Smooth muscle cell (in vitro differentiated cells): Measurements from ENCODE around the gene CCP110. TPM values are rescaled to one million over a fixed set of nuclear protein-coding genes. Genes with fewer than 3 reads are reported as not detected.

Experiments
- DNase-seq: peaks from one replicate; lab custom pipeline; 2025; ENCODE audit not compliant: unreplicated experiment; lab: John Stamatoyannopoulos, UW
- H2AFZ ChIP-seq: fragments of 200-600 bp; sonication (generic); 2 replicates; pipeline ENCODE4 v1.6.0; 2016; ENCODE audit warnings: antibody characterized with exemption, low read depth, mild to moderate bottlenecking
- H3F3A ChIP-seq: fragments of 200-600 bp; sonication (generic); 2 replicates; pipeline ENCODE4 v1.6.0; 2017; ENCODE audit warnings: antibody characterized with exemption, low read depth
- H3K27ac ChIP-seq: fragments of 200-600 bp; sonication (generic); 2 replicates; pipeline ENCODE4 v1.5.1; 2016; ENCODE audit warnings: low read depth, mild to moderate bottlenecking
- H3K27me3 ChIP-seq: fragments of 200-600 bp; sonication (generic); 2 replicates; pipeline ENCODE4 v1.6.1; 2016; ENCODE audit warnings: low read depth, mild to moderate bottlenecking
- H3K36me3 ChIP-seq: fragments of 200-600 bp; sonication (generic); 2 replicates; pipeline ENCODE4 v1.5.1; 2016; ENCODE audit warnings: low read depth
- H3K4me1 ChIP-seq: fragments of 200-600 bp; sonication (generic); 2 replicates; pipeline ENCODE4 v1.5.1; 2016; ENCODE audit warnings: low read depth
- H3K4me2 ChIP-seq: fragments of 200-600 bp; sonication (generic); 2 replicates; pipeline ENCODE4 v1.6.0; 2016; ENCODE audit warnings: mild to moderate bottlenecking
- H3K4me3 ChIP-seq: fragments of 200-600 bp; sonication (generic); 2 replicates; pipeline ENCODE4 v1.5.1; 2016; ENCODE audit warnings: mild to moderate bottlenecking
- H3K79me2 ChIP-seq: fragments of 200-600 bp; sonication (generic); 2 replicates; pipeline ENCODE4 v1.6.0; 2016; ENCODE audit warnings: low read depth, mild to moderate bottlenecking
- H3K9ac ChIP-seq: fragments of 200-600 bp; sonication (generic); 2 replicates; pipeline ENCODE4 v1.6.0; 2016; ENCODE audit warnings: low read depth
- H3K9me3 ChIP-seq: fragments of 200-600 bp; sonication (generic); replicated peaks from 2 replicates; pipeline ENCODE4 v1.5.1; 2016; ENCODE audit warnings: low read depth
- H4K20me1 ChIP-seq: fragments of 200-600 bp; sonication (generic); 2 replicates; pipeline ENCODE4 v1.6.0; 2016; ENCODE audit warnings: low read depth
- CTCF ChIP-seq: fragments of 200-600 bp; sonication (generic); IDR thresholded peaks from 2 replicates; pipeline ENCODE4 v1.5.1; 2017; ENCODE audit warnings: borderline replicate concordance, mild to moderate bottlenecking, antibody characterized with exemption; ENCODE audit not compliant: insufficient read depth, poor library complexity, severe bottlenecking
- WGBS: methylation state at CpG from one replicate; pipeline ENCODE4 v1.1.7; 2016; ENCODE audit warnings: low lambda C conversion rate; 5-methylcytosine and 5-hydroxymethylcytosine counted together
- polyA plus RNA-seq: library from polyadenylated mRNA; unstranded; fragments of >200 nt; fragmentation: Nextera tagmentation; extraction: Ambion mirVana; gene quantifications from 2 replicates; pipeline ENCODE4 v1.2.1, GENCODE V29; 2016
- total RNA-seq: library from RNA; depleted of rRNA; stranded (reverse); fragments of >200 nt; gene quantifications from 2 replicates; pipeline ENCODE4 v1.2.3, GENCODE V29; 2014

CCP110 gene
- total and polyA plus RNA-seq, 2 experiments from 2014 or later, result 6.2 to 9.3 TPM

GRCh38 chr16:19505600-19506303 lies 18.0 kb upstream of the CCP110 start:
- WGBS, result 98% methylated on average over 5 of the region's 5 CpGs
- Histone ChIP-seq H2AFZ (no peak overlapping the region), H3K9me3 (no peaks in the 10 kb centered on the region), H3K9ac (no peak overlapping the region), H3K4me1 (no peaks in the 10 kb centered on the region), H3K4me2 (no peak overlapping the region), H4K20me1 (no peaks in the 10 kb centered on the region), H3F3A (no peaks in the 10 kb centered on the region), H3K4me3 (no peak overlapping the region), H3K36me3 (peaks cover 4% of the 10 kb centered on the region), H3K79me2 (no peaks in the 10 kb centered on the region), H3K27ac (no peak overlapping the region), H3K27me3 (no peaks in the 10 kb centered on the region)
- DNase-seq, result no peak
- TF ChIP-seq CTCF, result no peak

- Histone ChIP-seq H4K20me1 (no peaks in the 10 kb centered on the region), H3K4me1 (no peaks in the 10 kb centered on the region), H3K36me3 (peaks cover 4% of the 10 kb centered on the region), H3F3A (no peaks in the 10 kb centered on the region), H3K4me3 (no peak overlapping the region), H3K27ac (no peak overlapping the region), H3K79me2 (no peaks in the 10 kb centered on the region), H3K4me2 (no peak overlapping the region), H3K9me3 (no peaks in the 10 kb centered on the region), H2AFZ (no peak overlapping the region), H3K27me3 (no peaks in the 10 kb centered on the region), H3K9ac (no peak overlapping the region)
- WGBS, result 98% methylated on average over 4 of the region's 4 CpGs
- no peak for TF ChIP-seq CTCF
- no peak for DNase-seq
Observed at GRCh38 chr16:19506965-19507364, 16.8 kb upstream of the CCP110 start.

GRCh38 chr16:19507867-19508266 lies 15.9 kb upstream of the CCP110 start:
- Histone ChIP-seq H3K9me3 (no peaks in the 10 kb centered on the region), H2AFZ (no peak overlapping the region), H3K4me2 (no peak overlapping the region), H3K36me3 (peaks cover 9% of the 10 kb centered on the region), H3K4me1 (no peaks in the 10 kb centered on the region), H3K79me2 (no peaks in the 10 kb centered on the region), H3F3A (no peaks in the 10 kb centered on the region), H3K27me3 (no peaks in the 10 kb centered on the region), H4K20me1 (no peaks in the 10 kb centered on the region), H3K9ac (no peak overlapping the region), H3K4me3 (no peak overlapping the region), H3K27ac (no peak overlapping the region)
- no peak for DNase-seq
- no peak for TF ChIP-seq CTCF
- WGBS, result 96% methylated on average over 2 of the region's 2 CpGs

GRCh38 chr16:19512297-19512696 lies 11.4 kb upstream of the CCP110 start:
- Histone ChIP-seq H3K27ac (no peak overlapping the region), H3K4me2 (no peak overlapping the region), H2AFZ (no peak overlapping the region), H4K20me1 (peaks cover 5% of the 10 kb centered on the region), H3K4me3 (no peak overlapping the region), H3K9ac (no peak overlapping the region), H3F3A (no peaks in the 10 kb centered on the region), H3K27me3 (no peaks in the 10 kb centered on the region), H3K9me3 (no peaks in the 10 kb centered on the region), H3K79me2 (no peaks in the 10 kb centered on the region), H3K4me1 (no peaks in the 10 kb centered on the region), H3K36me3 (peaks cover 15% of the 10 kb centered on the region)
- DNase-seq, result no peak
- TF ChIP-seq CTCF, result no peak
